D721Med (cell line): Measurements from ENCODE around the gene CFAP61.
A peak's percentile ranks its signal among the peaks of the same experiment; 100 is the strongest.

Experiments
- DNase-seq: peaks from one replicate; pipeline ENCODE4 v3.0.0; 2011; ENCODE audit warnings: low spot score; ENCODE audit not compliant: insufficient read length
- FAIRE-seq: peaks from 2 replicates; lab custom pipeline; 2011; peaks lifted over from hg19 to GRCh38; lab: Jason Lieb, UNC
- CTCF ChIP-seq: IDR thresholded peaks from 2 replicates; pipeline ENCODE4 v1.5.1; 2012; ENCODE audit warnings: mild to moderate bottlenecking, control low read depth; ENCODE audit not compliant: insufficient read depth; ENCODE audit errors: missing control alignments

The CFAP61 gene

DNA sequence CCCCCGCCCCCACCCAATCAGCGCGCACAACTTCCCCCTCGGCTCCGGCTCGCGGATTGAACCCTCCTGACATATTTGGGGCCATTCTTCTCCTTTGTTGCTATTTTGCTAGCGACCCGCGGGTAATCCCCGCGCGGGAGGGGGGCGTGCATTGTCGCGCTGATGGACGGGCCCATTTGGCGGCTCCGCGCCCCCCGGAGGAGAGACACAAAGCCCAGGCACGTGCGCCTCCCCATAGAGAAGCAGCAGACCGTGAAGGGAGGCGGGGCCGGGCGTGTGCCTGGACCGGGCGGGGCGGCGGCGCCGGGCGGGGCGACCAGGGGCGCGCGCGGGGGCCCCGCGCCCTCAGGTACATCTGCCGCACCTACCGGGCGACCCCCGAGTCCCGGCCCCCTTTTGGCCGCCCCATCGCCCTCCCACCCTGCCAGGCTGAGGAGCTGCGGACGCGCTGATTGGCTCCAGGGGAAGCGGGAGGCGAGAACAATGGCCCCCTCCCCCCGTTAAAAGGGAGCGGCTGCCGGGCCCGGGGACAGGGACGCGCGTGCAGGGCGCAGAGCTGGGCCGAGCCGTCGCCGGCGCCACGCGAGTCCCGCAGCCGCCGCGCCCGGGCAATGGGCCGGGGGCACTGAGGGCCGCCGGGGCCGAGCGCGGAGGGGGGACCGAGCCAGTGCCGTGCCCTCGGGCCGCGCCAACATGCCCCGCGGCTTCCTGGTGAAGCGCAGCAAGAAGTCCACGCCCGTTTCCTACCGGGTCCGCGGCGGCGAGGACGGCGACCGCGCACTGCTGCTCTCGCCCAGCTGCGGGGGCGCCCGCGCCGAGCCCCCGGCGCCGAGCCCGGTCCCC lies 315.5 kb downstream of the CFAP61 start, which contains the start of gene INSM1:
TSS of gene INSM1 (plus strand) at position 530 of the 843 bp plus-strand sequence. CDS start at position 694, 164 bp downstream.
- no peak for TF ChIP-seq CTCF
- DNase-seq (no peak), FAIRE-seq (no peak)

GRCh38 chr20:20368418-20369249 lies 316.3 kb downstream of the CFAP61 start:
- DNase-seq (no peak), FAIRE-seq (no peak)
- TF ChIP-seq CTCF = no peak

DNA sequence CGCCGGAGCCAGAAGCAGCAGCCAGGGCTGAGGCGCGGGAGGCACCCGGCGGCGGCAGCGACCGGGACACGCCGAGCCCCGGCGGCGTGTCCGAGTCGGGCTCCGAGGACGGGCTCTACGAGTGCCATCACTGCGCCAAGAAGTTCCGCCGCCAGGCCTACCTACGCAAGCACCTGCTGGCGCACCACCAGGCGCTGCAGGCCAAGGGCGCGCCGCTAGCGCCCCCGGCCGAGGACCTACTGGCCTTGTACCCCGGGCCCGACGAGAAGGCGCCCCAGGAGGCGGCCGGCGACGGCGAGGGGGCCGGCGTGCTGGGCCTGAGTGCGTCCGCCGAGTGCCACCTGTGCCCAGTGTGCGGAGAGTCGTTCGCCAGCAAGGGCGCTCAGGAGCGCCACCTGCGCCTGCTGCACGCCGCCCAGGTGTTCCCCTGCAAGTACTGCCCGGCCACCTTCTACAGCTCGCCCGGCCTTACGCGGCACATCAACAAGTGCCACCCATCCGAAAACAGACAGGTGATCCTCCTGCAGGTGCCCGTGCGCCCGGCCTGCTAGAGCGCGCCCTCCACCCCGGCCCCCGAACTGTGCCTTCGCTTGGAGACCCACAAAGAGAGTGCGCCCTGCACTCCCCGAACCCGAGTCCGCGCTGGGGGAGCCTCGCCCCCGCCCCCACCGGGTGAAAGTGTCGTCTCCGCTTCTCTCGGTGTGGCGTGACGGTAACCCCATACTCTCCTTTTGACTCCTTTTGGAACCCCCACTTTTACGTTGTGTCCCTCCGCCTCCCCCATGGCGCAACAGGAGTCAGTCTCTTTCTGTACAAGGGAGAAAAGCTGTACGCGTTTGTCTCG lies 317.1 kb downstream of the CFAP61 start:
- FAIRE-seq (no peak), DNase-seq (no peak)

GRCh38 chr20:20370094-20370575 lies 317.8 kb downstream of the CFAP61 start:
- FAIRE-seq (no peak), DNase-seq (no peak)
- no peak for TF ChIP-seq CTCF

More for the DNA sequence above, 317.1 kb downstream of the CFAP61 start:
- peak; percentile 19 for TF ChIP-seq CTCF

GRCh38 chr20:20371083-20371482 lies 318.8 kb downstream of the CFAP61 start:
- TF ChIP-seq CTCF = no peak
- DNase-seq = no peak
- FAIRE-seq = no peak

DNA sequence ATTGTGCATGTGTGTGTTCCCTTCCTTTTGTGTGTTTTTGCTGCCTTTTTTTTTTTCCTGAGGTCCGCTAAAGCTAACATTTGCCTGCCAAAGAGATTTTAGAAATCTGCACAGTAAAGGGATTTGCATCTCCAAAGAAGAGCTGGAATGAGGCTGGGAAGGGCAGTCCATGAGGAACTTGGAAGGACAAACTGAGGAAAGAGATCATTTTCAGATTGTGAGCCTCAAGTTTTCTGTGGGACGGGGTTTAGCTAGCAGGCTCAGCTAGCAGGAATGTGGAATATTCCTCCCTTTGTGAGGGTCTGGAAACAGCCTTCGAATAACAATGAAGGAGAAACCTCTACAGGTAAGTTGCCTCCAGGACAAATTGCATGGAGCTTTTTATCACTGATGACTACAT lies 319.3 kb downstream of the CFAP61 start:
- no peak for FAIRE-seq
- TF ChIP-seq CTCF = no peak
- no peak for DNase-seq
